AG10803 (cell line): Measurements from ENCODE around the gene PLCB4.

Experiments
- DNase-seq: peaks from one replicate; pipeline ENCODE4 v3.0.0; 2010; ENCODE audit warnings: low read depth
- H3K4me3 ChIP-seq: 2 replicates; pipeline ENCODE4 v1.5.1; 2011; ENCODE audit warnings: mild to moderate bottlenecking, low read length, control low read depth
- TF ChIP-seq, protein P1 (sequence below): conservative IDR thresholded peaks from 2 replicates; pipeline ENCODE4 v1.5.1; 2011; ENCODE audit warnings: mild to moderate bottlenecking, low read length, control low read depth, inconsistent platforms

Gene PLCB4

DNA sequence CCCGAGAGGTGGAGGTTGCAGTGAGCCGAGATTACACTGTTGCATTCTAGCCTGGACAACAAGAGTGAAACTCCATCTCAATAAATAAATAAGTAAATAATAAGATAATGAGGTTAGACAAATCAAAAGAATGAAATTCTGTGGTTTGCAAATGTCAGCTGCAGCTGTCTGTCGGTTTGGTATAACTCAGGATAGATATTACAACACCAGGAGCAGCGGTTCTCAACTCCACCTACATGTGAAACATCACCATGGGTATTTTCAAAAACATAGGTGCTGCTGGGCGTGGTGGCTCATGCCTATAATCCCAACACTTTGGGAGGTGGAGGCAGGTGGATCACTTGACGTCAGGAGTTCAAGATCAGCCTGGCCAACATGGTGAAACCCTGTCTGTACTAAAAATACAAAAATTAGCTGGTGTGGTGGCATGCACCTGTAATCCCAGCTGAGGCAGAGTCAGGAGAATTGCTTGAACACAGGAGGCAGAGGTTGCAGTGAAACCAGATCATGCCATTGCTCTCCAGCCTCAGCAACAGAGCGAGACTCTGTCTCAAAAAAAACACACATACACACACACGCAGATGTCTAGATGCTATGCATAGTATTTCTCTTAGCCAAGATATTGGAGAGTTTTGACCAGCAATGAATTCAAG, 319.4 kb downstream of the PLCB4 start:
- H3K4me3 ChIP-seq: no peak overlapping the region
- no peak for DNase-seq
- TF ChIP-seq, protein P1, sequence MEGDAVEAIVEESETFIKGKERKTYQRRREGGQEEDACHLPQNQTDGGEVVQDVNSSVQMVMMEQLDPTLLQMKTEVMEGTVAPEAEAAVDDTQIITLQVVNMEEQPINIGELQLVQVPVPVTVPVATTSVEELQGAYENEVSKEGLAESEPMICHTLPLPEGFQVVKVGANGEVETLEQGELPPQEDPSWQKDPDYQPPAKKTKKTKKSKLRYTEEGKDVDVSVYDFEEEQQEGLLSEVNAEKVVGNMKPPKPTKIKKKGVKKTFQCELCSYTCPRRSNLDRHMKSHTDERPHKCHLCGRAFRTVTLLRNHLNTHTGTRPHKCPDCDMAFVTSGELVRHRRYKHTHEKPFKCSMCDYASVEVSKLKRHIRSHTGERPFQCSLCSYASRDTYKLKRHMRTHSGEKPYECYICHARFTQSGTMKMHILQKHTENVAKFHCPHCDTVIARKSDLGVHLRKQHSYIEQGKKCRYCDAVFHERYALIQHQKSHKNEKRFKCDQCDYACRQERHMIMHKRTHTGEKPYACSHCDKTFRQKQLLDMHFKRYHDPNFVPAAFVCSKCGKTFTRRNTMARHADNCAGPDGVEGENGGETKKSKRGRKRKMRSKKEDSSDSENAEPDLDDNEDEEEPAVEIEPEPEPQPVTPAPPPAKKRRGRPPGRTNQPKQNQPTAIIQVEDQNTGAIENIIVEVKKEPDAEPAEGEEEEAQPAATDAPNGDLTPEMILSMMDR: no peak

- DNase-seq: no peak
- TF ChIP-seq, protein P1: no peak
- H3K4me3 ChIP-seq: no peak overlapping the region
Measured at GRCh38 chr20:9388813-9389161, 319.9 kb downstream of the PLCB4 start.

GRCh38 chr20:9389346-9389745, 320.5 kb downstream of the PLCB4 start:
- no peak overlapping the region for H3K4me3 ChIP-seq
- DNase-seq: no peak
- TF ChIP-seq, protein P1: no peak

- DNase-seq: no peak
- no peak overlapping the region for H3K4me3 ChIP-seq
- TF ChIP-seq, protein P1: no peak
Measured at GRCh38 chr20:9390441-9390840, 321.6 kb downstream of the PLCB4 start.

DNA sequence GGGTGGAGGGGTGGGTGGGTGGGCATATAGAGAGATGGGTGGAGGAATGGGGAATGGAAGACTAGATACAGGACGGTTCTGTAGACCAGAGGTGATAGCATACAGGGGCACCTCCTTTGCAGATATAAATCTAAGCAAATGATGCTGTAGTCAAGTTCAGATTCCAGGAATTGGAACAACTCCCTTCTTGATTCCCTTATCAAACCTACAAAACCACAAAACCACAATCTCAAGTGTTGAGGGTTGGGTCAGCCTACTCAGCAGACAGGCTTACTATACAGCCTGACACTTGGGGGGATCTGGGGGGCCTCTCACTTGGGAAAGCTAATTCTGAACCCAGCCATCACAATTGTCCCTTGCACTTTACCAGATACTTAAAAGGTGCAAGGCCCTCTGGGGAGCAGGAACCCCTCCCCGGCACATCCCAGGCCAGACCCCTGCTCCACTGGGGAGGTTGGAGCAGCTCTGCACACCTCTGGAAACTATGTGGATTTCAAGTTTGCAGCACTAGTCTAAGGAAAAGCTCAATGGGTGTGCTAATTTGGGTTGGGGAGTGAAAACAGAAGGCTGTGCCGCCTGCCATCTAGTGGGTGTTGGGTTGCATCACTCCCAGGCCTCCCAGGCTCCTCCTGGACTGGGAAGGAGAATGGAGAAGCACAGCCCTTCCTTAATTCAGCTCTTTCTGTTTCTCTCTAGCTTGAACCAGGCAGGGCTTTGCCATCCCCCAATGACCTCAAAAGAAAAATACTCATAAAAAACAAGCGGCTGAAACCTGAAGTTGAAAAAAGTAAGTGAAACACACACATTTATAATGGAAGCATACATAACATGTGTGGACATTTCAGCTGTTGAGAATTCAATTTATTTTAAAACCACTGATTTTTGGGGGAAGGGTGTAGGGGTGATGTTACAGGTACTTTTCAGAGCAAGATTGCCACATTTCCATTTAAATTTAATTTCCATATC, 324.3 kb downstream of the PLCB4 start:
- DNase-seq: peak; percentile 64
- H3K4me3 ChIP-seq: no peak overlapping the region
- TF ChIP-seq, protein P1: peak; percentile 92

DNA sequence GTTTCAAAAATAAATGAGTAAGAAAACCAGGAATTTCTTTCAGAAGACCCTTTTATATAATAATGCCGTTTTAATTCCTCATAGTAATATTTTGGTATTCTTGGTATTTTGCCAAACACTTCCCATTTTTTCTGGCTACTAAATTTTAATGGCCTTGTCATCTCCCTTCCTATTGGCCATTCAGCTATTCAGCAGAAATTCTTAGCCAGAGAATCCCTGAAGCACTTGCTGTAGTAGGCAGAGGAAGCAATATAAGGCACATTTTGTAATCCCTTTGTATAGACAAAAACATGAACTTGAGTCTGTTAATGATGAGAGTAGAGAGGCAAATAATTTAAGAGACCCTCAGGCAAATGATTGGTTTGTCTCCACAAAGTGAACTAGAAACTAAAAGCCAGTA, 327.1 kb downstream of the PLCB4 start:
- no peak overlapping the region for H3K4me3 ChIP-seq
- DNase-seq: no peak
- TF ChIP-seq, protein P1: no peak

DNA sequence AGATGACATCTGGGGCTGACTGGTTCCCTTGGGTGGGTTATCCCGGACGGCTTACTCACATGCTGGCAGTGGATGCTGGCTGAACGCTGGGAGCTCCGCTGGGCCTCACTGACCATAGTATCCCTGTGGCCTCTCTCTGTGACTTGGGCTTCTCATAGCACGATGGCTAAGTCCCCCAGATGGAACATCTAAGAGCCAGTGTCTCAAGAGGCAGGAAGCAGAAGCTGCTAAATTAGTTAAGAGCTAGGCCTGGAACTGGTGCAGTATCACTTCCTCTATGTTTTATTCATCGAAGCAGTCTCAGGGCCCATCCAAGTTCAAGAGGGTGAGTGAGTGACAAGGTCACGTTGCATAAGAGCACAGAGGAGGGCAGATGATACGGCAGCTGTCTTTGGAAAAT, 329.0 kb downstream of the PLCB4 start:
- TF ChIP-seq, protein P1: no peak

More for the DNA sequence above, 329.0 kb downstream of the PLCB4 start:
- DNase-seq: no peak
- H3K4me3 ChIP-seq: no peak overlapping the region
